DOHH2 (cell line): Measurements from ENCODE around the gene IL17REL.
A peak's percentile ranks its signal among the peaks of the same experiment; 100 is the strongest.

Source experiments
- H3F3A ChIP-seq: fragments of 200-600 bp; sonication (generic), shearing (Covaris generic); 2 replicates; pipeline ENCODE4 v1.6.0; 2016; ENCODE audit warnings: antibody characterized with exemption, mild to moderate bottlenecking; ENCODE audit not compliant: control insufficient read depth, insufficient read depth
- H3K27ac ChIP-seq: fragments of 200-600 bp; sonication (generic); 2 replicates; pipeline ENCODE4 v1.5.1; 2014; ENCODE audit warnings: low read depth, mild to moderate bottlenecking, low read length, moderate library complexity
- H3K27me3 ChIP-seq: fragments of 200-600 bp; sonication (generic); 2 replicates; pipeline ENCODE4 v1.6.1; 2014; ENCODE audit warnings: mild to moderate bottlenecking, low read length, mixed read lengths; ENCODE audit not compliant: control insufficient read depth
- H3K36me3 ChIP-seq: fragments of 200-600 bp; sonication (generic); 2 replicates; pipeline ENCODE4 v1.6.1; 2014; ENCODE audit warnings: mild to moderate bottlenecking, low read length, moderate library complexity, mixed read lengths; ENCODE audit not compliant: control insufficient read depth
- H3K4me1 ChIP-seq: fragments of 200-600 bp; sonication (generic); 2 replicates; pipeline ENCODE4 v1.6.1; 2014; ENCODE audit warnings: mild to moderate bottlenecking, low read length, mixed read lengths; ENCODE audit not compliant: control insufficient read depth
- H3K4me2 ChIP-seq: fragments of 200-600 bp; sonication (generic); 2 replicates; pipeline ENCODE4 v1.6.0; 2014; ENCODE audit warnings: mild to moderate bottlenecking, low read length, moderate library complexity
- H3K4me3 ChIP-seq: fragments of 200-600 bp; sonication (generic); 2 replicates; pipeline ENCODE4 v1.5.1; 2014; ENCODE audit warnings: mild to moderate bottlenecking, low read length, mixed read lengths
- H3K79me2 ChIP-seq: fragments of 200-600 bp; sonication (generic); 2 replicates; pipeline ENCODE4 v1.6.1; 2014; ENCODE audit warnings: mild to moderate bottlenecking, low read length, mixed read lengths; ENCODE audit not compliant: control insufficient read depth
- H3K9me2 ChIP-seq: fragments of 200-600 bp; sonication (generic); replicated peaks from 2 replicates; pipeline ENCODE4 v1.6.1; 2014; ENCODE audit warnings: mild to moderate bottlenecking, low read length, mixed read lengths; ENCODE audit not compliant: control insufficient read depth
- H3K9me3 ChIP-seq: fragments of 200-600 bp; sonication (generic); 2 replicates; pipeline ENCODE4 v1.6.1; 2014; ENCODE audit warnings: antibody characterized with exemption, low read length, mixed read lengths; ENCODE audit not compliant: control insufficient read depth, insufficient read depth
- H4K20me1 ChIP-seq: fragments of 200-600 bp; sonication (generic); 2 replicates; pipeline ENCODE4 v1.6.0; 2014; ENCODE audit warnings: low read depth, mild to moderate bottlenecking, antibody characterized with exemption, low read length, moderate library complexity; ENCODE audit not compliant: control insufficient read depth, insufficient read depth
- EZH2phosphoT487 ChIP-seq: fragments of 200-600 bp; sonication (generic); IDR thresholded peaks from 2 replicates; pipeline ENCODE4 v1.6.1; 2017; ENCODE audit warnings: borderline replicate concordance, mild to moderate bottlenecking, antibody characterized with exemption, low read length, moderate library complexity, mixed read lengths
- TF ChIP-seq, protein P1 (sequence below): fragments of 200-600 bp; sonication (generic); IDR thresholded peaks from one replicate; pipeline ENCODE4 v1.5.1; 2014; ENCODE audit warnings: antibody characterized with exemption, mild to moderate bottlenecking, low read depth, low read length; ENCODE audit not compliant: poor library complexity, severe bottlenecking

The IL17REL gene

GRCh38 chr22:50031189-50032091 lies 18.9 kb upstream of the IL17REL start:
- no peaks in the 10 kb centered on the region for H3K79me2 ChIP-seq
- no peaks in the 10 kb centered on the region for H3K9me2 ChIP-seq
- peaks cover 12% of the 10 kb centered on the region for H3K4me1 ChIP-seq
- TF ChIP-seq, protein P1, sequence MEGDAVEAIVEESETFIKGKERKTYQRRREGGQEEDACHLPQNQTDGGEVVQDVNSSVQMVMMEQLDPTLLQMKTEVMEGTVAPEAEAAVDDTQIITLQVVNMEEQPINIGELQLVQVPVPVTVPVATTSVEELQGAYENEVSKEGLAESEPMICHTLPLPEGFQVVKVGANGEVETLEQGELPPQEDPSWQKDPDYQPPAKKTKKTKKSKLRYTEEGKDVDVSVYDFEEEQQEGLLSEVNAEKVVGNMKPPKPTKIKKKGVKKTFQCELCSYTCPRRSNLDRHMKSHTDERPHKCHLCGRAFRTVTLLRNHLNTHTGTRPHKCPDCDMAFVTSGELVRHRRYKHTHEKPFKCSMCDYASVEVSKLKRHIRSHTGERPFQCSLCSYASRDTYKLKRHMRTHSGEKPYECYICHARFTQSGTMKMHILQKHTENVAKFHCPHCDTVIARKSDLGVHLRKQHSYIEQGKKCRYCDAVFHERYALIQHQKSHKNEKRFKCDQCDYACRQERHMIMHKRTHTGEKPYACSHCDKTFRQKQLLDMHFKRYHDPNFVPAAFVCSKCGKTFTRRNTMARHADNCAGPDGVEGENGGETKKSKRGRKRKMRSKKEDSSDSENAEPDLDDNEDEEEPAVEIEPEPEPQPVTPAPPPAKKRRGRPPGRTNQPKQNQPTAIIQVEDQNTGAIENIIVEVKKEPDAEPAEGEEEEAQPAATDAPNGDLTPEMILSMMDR, result no peak
- TF ChIP-seq EZH2phosphoT487, result no peak
- H3K27ac ChIP-seq, result no peak overlapping the region
- H4K20me1 ChIP-seq, result no peaks in the 10 kb centered on the region
- H3K4me2 ChIP-seq, result no peak overlapping the region
- H3K4me3 ChIP-seq, result no peak overlapping the region
- H3K9me3 ChIP-seq, result no peaks in the 10 kb centered on the region
- H3K27me3 ChIP-seq, result peaks cover 11% of the 10 kb centered on the region; the same call in 1 of the 2 replicates
- H3F3A ChIP-seq, result no peaks in the 10 kb centered on the region
- no peaks in the 10 kb centered on the region for H3K36me3 ChIP-seq

GRCh38 chr22:50030297-50031188 lies 18.0 kb upstream of the IL17REL start:
- TF ChIP-seq, protein P1, result peak; percentile 92
- no peak for TF ChIP-seq EZH2phosphoT487
- Histone ChIP-seq H3K9me3 (no peaks in the 10 kb centered on the region), H3K4me3 (peak overlapping the region; percentile 28; the same call in 1 of the 2 replicates), H3K27ac (no peak overlapping the region), H3K4me1 (peaks cover 12% of the 10 kb centered on the region), H3F3A (no peaks in the 10 kb centered on the region), H3K4me2 (peak overlapping the region; percentile 50), H3K9me2 (no peaks in the 10 kb centered on the region), H4K20me1 (no peaks in the 10 kb centered on the region), H3K79me2 (no peaks in the 10 kb centered on the region), H3K27me3 (peaks cover 11% of the 10 kb centered on the region; the same call in 1 of the 2 replicates), H3K36me3 (no peaks in the 10 kb centered on the region)

DNA sequence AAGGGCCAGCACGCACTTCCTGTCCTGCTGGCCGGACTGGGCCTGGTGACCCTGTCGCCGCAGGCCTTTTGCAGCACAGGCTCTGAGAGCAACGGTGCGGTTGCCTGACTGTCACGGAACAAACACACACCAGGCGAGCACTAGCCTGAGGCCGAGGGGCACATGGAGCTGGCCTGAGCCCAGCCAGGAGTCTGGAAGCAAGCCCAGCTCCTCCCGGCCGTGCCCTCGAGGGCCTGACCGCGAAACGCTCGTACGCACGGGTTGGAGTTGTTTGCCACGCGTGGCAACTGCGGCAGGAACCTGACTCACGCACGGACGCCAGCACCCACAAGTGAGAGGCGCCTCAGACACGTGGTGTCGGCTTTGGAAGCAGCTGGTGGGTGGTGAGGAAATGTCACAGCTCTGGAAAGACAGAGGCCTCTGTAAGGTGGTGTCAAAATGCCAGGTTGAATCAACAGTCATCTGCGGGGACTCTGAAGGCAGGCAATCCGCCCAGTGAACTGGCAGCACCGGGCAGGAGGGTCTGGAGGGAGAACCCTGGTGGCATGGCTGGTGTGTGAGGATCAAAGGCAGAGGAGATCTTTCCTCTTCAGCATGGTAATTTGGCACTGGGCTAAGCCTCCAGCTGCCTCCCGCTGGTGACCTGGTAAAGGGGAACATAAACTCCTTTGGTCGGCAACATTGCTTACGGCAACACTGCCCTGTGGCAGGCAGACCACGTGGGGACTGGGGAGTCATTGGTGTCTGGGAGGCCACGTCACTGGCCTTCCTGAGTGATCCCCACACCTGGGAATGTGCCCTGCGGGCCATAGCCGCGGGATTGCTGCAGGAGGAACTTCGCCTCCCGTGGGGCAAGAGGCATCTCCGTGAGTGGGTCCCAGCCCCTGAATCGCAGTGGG lies 15.3 kb upstream of the IL17REL start:
- Histone ChIP-seq H3K4me3 (no peak overlapping the region), H3F3A (no peaks in the 10 kb centered on the region), H3K9me2 (no peaks in the 10 kb centered on the region), H3K27me3 (peaks cover 8% of the 10 kb centered on the region; the same call in 1 of the 2 replicates), H3K4me1 (peaks cover 12% of the 10 kb centered on the region), H3K9me3 (no peaks in the 10 kb centered on the region), H3K27ac (no peak overlapping the region), H3K4me2 (no peak overlapping the region), H4K20me1 (no peaks in the 10 kb centered on the region), H3K79me2 (no peaks in the 10 kb centered on the region), H3K36me3 (no peaks in the 10 kb centered on the region)
- TF ChIP-seq, protein P1, result no peak
- TF ChIP-seq EZH2phosphoT487, result no peak
